NCI-H2081 (cell line): ENCODE measurements around the gene CISTR.
"Not testable (repeated sequence)": the region's sequence is repeated elsewhere in the genome, so short reads cannot be mapped to it uniquely, and the experiment has no call there.

ENCODE experiments used
- DNase-seq, 2 experiments: peaks; one replicate each; lab custom pipeline; 2025; lab: John Stamatoyannopoulos, UW

Gene CISTR

GRCh38 chr12:53751336-53752191 is at the start of gene CISTR:
Gene CISTR, minus strand, starts transcription at chr12:53751979.
- peak; percentile 44 to 48 for DNase-seq

- no peak for DNase-seq
Measured at GRCh38 chr12:53798575-53798974, 46.8 kb upstream of the CISTR start.

GRCh38 chr12:53795927-53796326 is 44.1 kb upstream of the CISTR start:
- DNase-seq = no peak

- DNase-seq = no peak
Measured at GRCh38 chr12:53793221-53793620, 41.4 kb upstream of the CISTR start.

- DNase-seq = no peak
Measured at GRCh38 chr12:53791735-53792326, 40.1 kb upstream of the CISTR start.

- DNase-seq = no peak
Measured at GRCh38 chr12:53789570-53789969, 37.8 kb upstream of the CISTR start.

- no peak for DNase-seq
Measured at GRCh38 chr12:53788892-53789291, 37.1 kb upstream of the CISTR start.

- peak in 1 of 2 experiments; percentile 8 for DNase-seq
Measured at GRCh38 chr12:53786411-53786810, 34.6 kb upstream of the CISTR start.

GRCh38 chr12:53785161-53785560 is 33.4 kb upstream of the CISTR start:
- DNase-seq = no peak

- no peak for DNase-seq
Measured at GRCh38 chr12:53782093-53782703, 30.4 kb upstream of the CISTR start.

GRCh38 chr12:53781228-53781801 is 29.5 kb upstream of the CISTR start:
- DNase-seq = no peak

- no peak for DNase-seq
Measured at GRCh38 chr12:53780323-53780722, 28.5 kb upstream of the CISTR start.

- DNase-seq = not testable (repeated sequence)
Measured at GRCh38 chr12:53779679-53780078, 27.9 kb upstream of the CISTR start.

- DNase-seq = no peak
Measured at GRCh38 chr12:53777936-53778644, 26.3 kb upstream of the CISTR start.

- no peak for DNase-seq
Measured at GRCh38 chr12:53777412-53777811, 25.6 kb upstream of the CISTR start.

GRCh38 chr12:53776872-53777271 is 25.1 kb upstream of the CISTR start:
- no peak for DNase-seq

- DNase-seq = no peak
Measured at GRCh38 chr12:53775478-53776145, 23.8 kb upstream of the CISTR start.

GRCh38 chr12:53770281-53770680 is 18.5 kb upstream of the CISTR start:
- DNase-seq = no peak

GRCh38 chr12:53768976-53769375 is 17.2 kb upstream of the CISTR start:
- DNase-seq = no peak

- DNase-seq = no peak
Measured at GRCh38 chr12:53766881-53767280, 15.1 kb upstream of the CISTR start.

- DNase-seq = no peak
Measured at GRCh38 chr12:53765891-53766290, 14.1 kb upstream of the CISTR start.

GRCh38 chr12:53764615-53765014 is 12.8 kb upstream of the CISTR start:
- no peak for DNase-seq
